Activated CD4-positive, alpha-beta T cell treated with anti-CD3 and anti-CD28 coated beads for 1 hour (primary cell): ENCODE measurements around the gene RFX8.
"Not testable (repeated sequence)": the region's sequence is repeated elsewhere in the genome, so short reads cannot be mapped to it uniquely, and the experiment has no call there.

Experiments used
- DNase-seq: peaks from one replicate; pipeline ENCODE4 v3.0.0-alpha.2; 2020

Gene RFX8

GRCh38 chr2:101371636-101372035, 103.3 kb downstream of the RFX8 start:
- no peak for DNase-seq

- DNase-seq = no peak
Measured at GRCh38 chr2:101369100-101369499, 105.8 kb downstream of the RFX8 start.

- DNase-seq = no peak
Measured at GRCh38 chr2:101368376-101368775, 106.5 kb downstream of the RFX8 start.

DNA sequence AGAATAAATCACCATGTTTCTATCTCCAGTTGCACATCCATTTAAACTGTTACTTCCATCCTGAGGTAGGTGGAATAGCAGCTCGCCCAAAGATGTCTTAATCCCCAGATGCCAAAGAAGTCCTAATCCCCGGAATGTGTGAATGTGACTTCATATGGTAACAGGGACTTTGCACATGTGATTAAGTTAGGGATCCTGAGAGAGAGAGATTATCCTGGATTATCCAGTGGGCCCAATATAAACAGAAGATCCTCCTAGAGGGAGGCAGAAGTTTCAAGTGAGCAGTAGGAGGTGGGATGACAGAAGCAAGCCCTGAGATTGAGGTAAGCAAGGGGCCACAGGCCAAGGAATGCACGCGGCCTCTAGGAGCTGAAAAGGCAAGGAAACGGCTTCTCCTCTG, 107.4 kb downstream of the RFX8 start:
- DNase-seq = no peak

- no peak for DNase-seq
Measured at GRCh38 chr2:101364878-101365277, 110.0 kb downstream of the RFX8 start.

GRCh38 chr2:101362777-101363176, 112.1 kb downstream of the RFX8 start:
- no peak for DNase-seq

DNA sequence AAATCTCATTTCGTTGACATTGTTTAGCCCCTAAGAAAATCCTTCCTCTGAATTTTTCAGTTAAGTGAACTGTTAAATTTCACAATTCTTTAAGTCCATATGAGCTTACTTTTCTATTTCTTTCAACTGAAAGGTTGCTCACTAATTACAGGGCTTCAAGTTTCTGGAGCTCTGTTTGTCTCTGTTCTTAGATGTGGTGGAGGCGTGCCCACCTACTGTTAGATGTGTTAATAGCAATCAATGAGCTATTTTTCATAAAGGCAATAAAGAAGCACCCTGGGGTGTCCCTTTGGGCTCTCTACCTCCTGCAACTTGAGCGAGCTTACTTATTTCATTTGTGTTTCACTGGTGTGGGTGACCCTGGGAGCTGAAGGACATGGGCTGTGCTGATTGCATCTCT, 112.6 kb downstream of the RFX8 start:
- DNase-seq = no peak

GRCh38 chr2:101361522-101361921, 113.4 kb downstream of the RFX8 start:
- DNase-seq = no peak

DNA sequence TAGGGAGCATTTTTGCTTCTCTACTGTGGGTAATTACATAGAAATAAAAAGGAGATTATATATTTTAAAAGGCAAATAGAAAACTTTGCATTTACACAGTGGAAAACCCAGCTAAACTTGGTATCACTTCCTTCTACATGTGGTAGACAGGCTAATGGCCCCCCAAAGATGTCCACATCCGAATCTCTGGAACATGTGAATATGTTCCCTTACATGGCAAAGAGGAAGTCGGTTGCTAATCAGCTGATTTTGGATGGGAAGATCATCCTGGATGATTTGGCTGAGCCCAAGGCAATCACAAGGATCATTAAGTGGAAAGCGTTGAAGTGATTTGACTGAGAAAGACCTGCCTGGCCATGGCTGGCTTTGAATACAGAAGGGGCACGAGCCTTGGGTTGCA, 113.8 kb downstream of the RFX8 start:
- no peak for DNase-seq

DNA sequence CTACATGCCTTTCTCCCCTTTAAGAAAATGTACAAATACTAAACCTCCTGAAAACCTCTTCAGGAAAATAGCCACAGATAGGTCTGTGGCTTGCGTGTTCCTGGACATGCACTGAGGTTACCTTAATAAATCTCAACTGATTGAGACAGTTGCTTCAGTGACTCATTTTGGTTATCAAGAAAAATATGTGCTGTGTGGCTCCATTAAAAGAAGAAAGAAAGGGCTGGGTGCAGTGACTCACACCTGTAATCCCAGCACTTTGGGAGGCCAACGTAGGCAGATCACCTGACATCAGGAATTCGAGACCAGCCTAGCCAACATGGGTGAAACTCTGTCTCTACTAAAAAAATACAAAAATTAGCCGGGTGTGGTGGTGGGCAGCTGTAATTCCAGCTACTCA, 114.7 kb downstream of the RFX8 start:
- DNase-seq = no peak

DNA sequence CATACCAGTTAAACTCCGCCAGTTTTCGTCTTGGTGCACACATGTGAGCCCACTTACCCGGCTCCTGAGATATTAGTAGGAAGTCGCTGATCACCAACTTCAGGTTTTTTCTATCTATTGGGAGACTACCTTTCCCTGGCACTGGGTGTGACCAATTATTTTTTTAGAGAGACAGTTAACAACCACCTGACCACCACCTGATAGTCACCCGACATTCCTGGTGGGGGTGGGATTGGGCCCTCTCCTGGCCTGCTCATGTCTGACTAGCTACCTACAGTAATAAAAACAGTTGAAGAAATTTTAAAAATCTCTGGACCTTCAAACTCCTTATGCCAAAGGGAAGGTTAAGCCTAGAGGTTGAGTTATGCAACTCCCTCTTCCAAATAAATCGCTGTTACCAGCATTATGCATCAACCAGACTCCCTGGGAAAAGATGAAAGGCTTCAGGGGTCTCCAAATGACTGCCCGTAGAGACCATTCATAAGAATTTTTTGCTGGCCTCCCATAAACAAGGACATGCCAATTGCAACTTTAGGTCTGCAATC, 115.4 kb downstream of the RFX8 start:
- no peak for DNase-seq

DNA sequence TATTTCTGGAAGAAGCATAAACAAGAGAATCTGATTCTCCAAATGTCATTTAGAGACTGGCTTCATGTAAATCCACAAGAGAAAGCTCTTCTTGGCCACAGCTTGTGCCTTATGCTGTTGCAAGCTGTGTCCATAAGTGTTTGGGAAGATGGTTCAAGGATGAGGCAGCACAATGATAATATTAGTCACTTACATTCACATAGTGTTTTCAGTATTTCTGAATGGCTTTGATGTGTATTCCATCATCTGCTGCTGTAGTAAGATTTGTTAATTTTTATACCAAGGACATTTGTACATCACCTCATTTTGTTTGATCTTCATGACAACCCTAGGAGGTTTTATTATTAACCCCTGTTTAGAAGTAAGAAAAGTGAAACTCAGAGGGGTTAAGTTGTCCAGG, 117.5 kb downstream of the RFX8 start:
- DNase-seq = no peak

DNA sequence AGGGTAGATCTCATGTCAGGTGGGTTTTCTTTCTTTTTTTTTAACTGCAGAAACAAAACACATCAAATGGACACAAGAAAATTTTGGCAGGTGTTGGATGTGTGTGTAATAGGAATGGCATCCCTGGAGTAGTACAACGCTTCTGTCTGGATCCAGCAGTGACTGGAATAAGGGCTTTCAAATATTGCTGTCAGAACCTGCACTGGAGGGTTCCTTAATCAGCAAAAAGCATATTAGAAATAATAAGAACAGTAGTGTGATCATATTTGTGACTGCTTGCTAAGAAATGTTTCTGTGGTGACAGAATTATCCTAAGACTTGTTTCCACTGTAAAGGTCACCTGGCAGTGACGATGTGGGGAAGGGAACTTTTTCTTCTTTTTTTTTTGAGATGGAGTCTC, 118.4 kb downstream of the RFX8 start:
- DNase-seq = no peak

- DNase-seq = no peak
Measured at GRCh38 chr2:101356055-101356454, 118.9 kb downstream of the RFX8 start.

- DNase-seq = no peak
Measured at GRCh38 chr2:101355401-101356054, 119.4 kb downstream of the RFX8 start.

DNA sequence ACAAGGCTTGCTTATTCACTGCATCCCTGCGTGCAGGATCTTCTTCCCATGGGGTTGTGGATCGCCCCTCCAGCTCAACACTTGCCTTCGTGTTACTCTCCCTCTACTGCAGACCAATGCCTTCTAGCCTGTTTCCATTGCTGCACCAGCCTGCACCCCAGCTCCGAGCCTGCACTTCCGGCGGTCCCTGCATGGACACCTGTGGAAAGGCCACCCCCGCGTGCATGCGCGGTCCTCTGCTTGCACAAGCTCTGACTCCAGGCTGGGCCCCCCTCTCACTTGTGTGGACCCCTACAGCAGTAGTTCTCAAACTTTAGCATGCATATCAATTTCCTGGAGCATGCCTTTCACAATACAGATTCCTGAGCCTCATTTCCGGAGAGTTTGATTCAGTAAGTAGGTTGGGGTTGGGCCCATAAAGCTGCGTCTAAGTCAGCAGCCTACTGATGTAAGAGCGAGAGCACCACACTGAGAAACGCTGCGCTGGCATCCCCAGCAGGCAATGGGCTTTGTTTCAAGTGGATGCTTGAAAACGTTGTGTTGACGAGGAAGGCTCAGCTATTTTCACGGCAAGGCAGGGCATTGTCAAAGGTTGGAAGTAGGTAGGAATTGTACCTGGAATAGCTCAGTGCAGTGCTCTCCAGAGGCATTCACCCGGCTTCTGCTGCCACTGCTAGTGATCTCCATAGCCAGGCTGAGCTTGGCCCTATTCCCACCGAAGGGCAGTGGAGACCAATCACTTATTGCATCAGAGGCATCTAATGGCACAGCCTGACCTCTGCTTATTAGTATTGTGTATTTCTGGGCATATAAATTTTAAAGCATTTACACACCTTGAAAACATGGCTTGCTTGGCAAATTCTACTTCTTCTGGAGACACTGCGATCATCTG, 120.2 kb downstream of the RFX8 start:
- DNase-seq = no peak

- not testable (repeated sequence) for DNase-seq
Measured at GRCh38 chr2:101352631-101353030, 122.3 kb downstream of the RFX8 start.

- no peak for DNase-seq
Measured at GRCh38 chr2:101351207-101351606, 123.7 kb downstream of the RFX8 start.

- no peak for DNase-seq
Measured at GRCh38 chr2:101349893-101350662, 124.8 kb downstream of the RFX8 start.

GRCh38 chr2:101348883-101349282, 126.0 kb downstream of the RFX8 start:
- DNase-seq = no peak
